PC-9 (cell line): ENCODE results near the gene NEURL1B.

Experiments used
- CTCF ChIP-seq: fragments of 200-600 bp; sonication (generic); conservative IDR thresholded peaks from 2 replicates; pipeline ENCODE4 v1.6.1; 2017; ENCODE audit warnings: mixed run types, antibody characterized with exemption, mild to moderate bottlenecking, moderate library complexity
- EZH2 ChIP-seq: fragments of 200-600 bp; sonication (generic); IDR thresholded peaks from 2 replicates; pipeline ENCODE4 v1.8.0; 2017; ENCODE audit warnings: antibody characterized with exemption, low read depth

- TF ChIP-seq CTCF: no peak
- no peak for TF ChIP-seq EZH2
Measured at GRCh38 chr5:172598251-172599203, 42.5 kb upstream of the NEURL1B start.
